ENCODE data around the gene C5orf47. TPM values are rescaled to one million over a fixed set of nuclear protein-coding genes. Genes with fewer than 3 reads are reported as not detected.

Gene C5orf47
- total RNA-seq, 1 experiment from 2014 or later, result 0.18 TPM

GRCh38 chr5:173969167-173970049, 19.6 kb upstream of the C5orf47 start:
- Histone ChIP-seq H3K9me3 (no peaks in the 10 kb centered on the region), H3K4me3 (ENCODE audit: low read depth, low read length) (no peak overlapping the region), H3K4me1 (peaks cover 51% of the 10 kb centered on the region), H3K27me3 (replicated peaks; ENCODE audit: control insufficient read depth, insufficient read depth, low read length) (no peaks in the 10 kb centered on the region), H3K36me3 (ENCODE audit: control insufficient read depth, insufficient read depth, low read length) (no peaks in the 10 kb centered on the region)
- ChIA-PET CTCF (interaction anchor here (0.8 to 1.2 kb wide), 8 partner anchors 23 to 353 kb away, joined by 4 to 9 read pairs (median 4); partner anchors contain the start of genes BOD1 and CPEB4), POLR2A (interaction anchor here (0.8 to 1.3 kb wide), 6 partner anchors 37 to 353 kb away, joined by 3 to 19 read pairs (median 5); partner anchors contain the start of genes BOD1 and CPEB4)
- peak; percentile 87 to 91 for DNase-seq
- Mint-ChIP-seq H3K36me3 (ENCODE audit: insufficient read depth, unreplicated experiment) (peaks cover 4% of the 10 kb centered on the region), H3K9me3 (ENCODE audit: unreplicated experiment) (no peaks in the 10 kb centered on the region), H3K4me3 (ENCODE audit: unreplicated experiment) (peak overlapping the region; percentile 22), H3K27me3 (ENCODE audit: insufficient read depth, unreplicated experiment) (no peaks in the 10 kb centered on the region), H3K27ac (ENCODE audit: unreplicated experiment) (peak overlapping the region; percentile 85), H3K4me1 (ENCODE audit: low read depth, unreplicated experiment) (peaks cover 35% of the 10 kb centered on the region)
- no peak for TF ChIP-seq CTCF (IDR thresholded peaks at IDR 0.05; ENCODE audit: insufficient read depth in 1 of 2, low read depth in 1 of 2, low read length in 1 of 2, severe bottlenecking in 1 of 2, unreplicated experiment in 1 of 2)
- BruUV-seq (replicated peaks), result no TSS peak
- intact Hi-C loops (cut with micrococcal nuclease; ENCODE audit: unreplicated experiment), result loop anchor here (1.0 to 5.0 kb wide), 5 partner anchors 23 to 203 kb away; no protein-coding TSS in a partner anchor

GRCh38 chr5:173970878-173971650, 17.9 kb upstream of the C5orf47 start:
- Histone ChIP-seq H3K9me3 (no peaks in the 10 kb centered on the region), H3K27me3 (replicated peaks; ENCODE audit: control insufficient read depth, insufficient read depth, low read length) (no peaks in the 10 kb centered on the region), H3K36me3 (ENCODE audit: control insufficient read depth, insufficient read depth, low read length) (no peaks in the 10 kb centered on the region), H3K4me1 (peaks cover 57% of the 10 kb centered on the region), H3K4me3 (ENCODE audit: low read depth, low read length) (no peak overlapping the region)
- H3K4me3 Mint-ChIP-seq (ENCODE audit: unreplicated experiment), result no peak overlapping the region
- ChIA-PET POLR2A (no interaction called here), CTCF (interaction anchor here (0.6 to 1.3 kb wide), 3 partner anchors 21 to 397 kb away, joined by 3 to 5 read pairs (median 4); partner anchors contain the start of gene CPEB4)
- peaks cover 35% of the 10 kb centered on the region for H3K4me1 Mint-ChIP-seq (ENCODE audit: low read depth, unreplicated experiment)
- H3K9me3 Mint-ChIP-seq (ENCODE audit: unreplicated experiment), result no peaks in the 10 kb centered on the region
- no peak for TF ChIP-seq CTCF (IDR thresholded peaks at IDR 0.05; ENCODE audit: insufficient read depth in 1 of 2, low read depth in 1 of 2, low read length in 1 of 2, severe bottlenecking in 1 of 2, unreplicated experiment in 1 of 2)
- H3K36me3 Mint-ChIP-seq (ENCODE audit: insufficient read depth, unreplicated experiment), result peaks cover 4% of the 10 kb centered on the region
- DNase-seq, result no peak
- H3K27ac Mint-ChIP-seq (ENCODE audit: unreplicated experiment), result peak overlapping the region; percentile 85
- BruUV-seq (replicated peaks), result no TSS peak
- intact Hi-C loops (cut with micrococcal nuclease; ENCODE audit: unreplicated experiment), result no loop called here
- H3K27me3 Mint-ChIP-seq (ENCODE audit: insufficient read depth, unreplicated experiment), result no peaks in the 10 kb centered on the region

DNA sequence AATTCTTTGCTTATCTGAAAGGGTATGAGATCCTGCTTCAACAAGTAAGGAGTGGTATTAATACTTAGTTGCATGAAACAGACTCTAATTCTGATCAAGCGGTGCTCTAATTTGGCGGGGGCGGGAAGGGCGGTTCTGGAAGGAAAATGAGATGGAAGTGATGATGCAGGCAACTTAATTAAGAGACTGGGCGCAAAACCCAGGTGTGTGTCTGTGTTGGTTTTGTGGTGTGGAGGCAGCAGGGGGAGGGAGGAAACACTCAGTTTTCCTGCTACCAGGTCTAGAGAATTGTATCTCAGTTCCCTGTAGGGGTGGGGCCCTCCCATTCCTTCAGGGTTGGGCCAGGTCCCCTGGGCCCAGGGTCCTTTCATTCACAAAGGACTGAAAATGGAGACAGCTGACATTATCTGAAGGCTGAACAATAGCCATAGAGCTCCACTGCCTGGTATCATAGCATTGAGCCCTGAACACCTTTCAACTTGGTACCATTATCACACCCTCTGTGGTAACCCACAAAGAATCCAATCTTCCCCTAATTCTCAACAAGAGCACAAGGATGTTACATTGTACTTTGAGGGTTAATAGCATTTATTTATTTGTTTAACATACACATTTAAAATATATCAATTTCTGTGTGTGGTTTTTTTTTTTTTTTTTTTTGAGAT, 17.2 kb upstream of the C5orf47 start:
- Mint-ChIP-seq H3K27me3 (ENCODE audit: insufficient read depth, unreplicated experiment) (no peaks in the 10 kb centered on the region), H3K9me3 (ENCODE audit: unreplicated experiment) (no peaks in the 10 kb centered on the region), H3K27ac (ENCODE audit: unreplicated experiment) (peak overlapping the region; percentile 85), H3K4me3 (ENCODE audit: unreplicated experiment) (no peak overlapping the region), H3K4me1 (ENCODE audit: low read depth, unreplicated experiment) (peaks cover 35% of the 10 kb centered on the region), H3K36me3 (ENCODE audit: insufficient read depth, unreplicated experiment) (peaks cover 4% of the 10 kb centered on the region)
- TF ChIP-seq CTCF (IDR thresholded peaks at IDR 0.05; ENCODE audit: insufficient read depth in 1 of 2, low read depth in 1 of 2, low read length in 1 of 2, severe bottlenecking in 1 of 2, unreplicated experiment in 1 of 2), result no peak
- ChIA-PET POLR2A (no interaction called here), CTCF (interaction anchor here (0.7 to 1.3 kb wide), 2 partner anchors 84 kb away, joined by 3 to 5 read pairs; partner anchors contain the start of gene CPEB4)
- BruUV-seq (replicated peaks), result no TSS peak
- Histone ChIP-seq H3K4me3 (ENCODE audit: low read depth, low read length) (no peak overlapping the region), H3K36me3 (ENCODE audit: control insufficient read depth, insufficient read depth, low read length) (no peaks in the 10 kb centered on the region), H3K4me1 (peaks cover 57% of the 10 kb centered on the region), H3K27me3 (replicated peaks; ENCODE audit: control insufficient read depth, insufficient read depth, low read length) (no peaks in the 10 kb centered on the region), H3K9me3 (no peaks in the 10 kb centered on the region)
- no peak for DNase-seq
- intact Hi-C loops (cut with micrococcal nuclease; ENCODE audit: unreplicated experiment), result no loop called here
